Progenitor cell of endocrine pancreas (in vitro differentiated cells): ENCODE results near the gene KRTAP9-6. TPM values are rescaled to one million over a fixed set of nuclear protein-coding genes. Genes with fewer than 3 reads are reported as not detected.
"Not testable (repeated sequence)": the region's sequence is repeated elsewhere in the genome, so short reads cannot be mapped to it uniquely, and the experiment has no call there.

Source experiments
- DNase-seq: peaks from one replicate; pipeline ENCODE4 v3.0.0; 2021; ENCODE audit warnings: low spot score; ENCODE audit not compliant: unreplicated experiment
- H3K27ac Mint-ChIP-seq: 2 replicates; pipeline ENCODE4 v1.8.0; 2021; ENCODE audit warnings: mild to moderate bottlenecking, moderate library complexity, mixed read lengths
- H3K27me3 Mint-ChIP-seq: 2 replicates; pipeline ENCODE4 v1.8.0; 2021; ENCODE audit warnings: mixed read lengths
- H3K36me3 Mint-ChIP-seq: 2 replicates; pipeline ENCODE4 v1.8.0; 2022; ENCODE audit warnings: mixed read lengths; ENCODE audit not compliant: insufficient read depth
- H3K4me1 Mint-ChIP-seq: 2 replicates; pipeline ENCODE4 v1.8.0; 2021; ENCODE audit warnings: low read depth, mixed read lengths
- H3K4me3 Mint-ChIP-seq: 2 replicates; pipeline ENCODE4 v1.8.0; 2021; ENCODE audit warnings: low read depth, mild to moderate bottlenecking, moderate library complexity, mixed read lengths
- H3K9me3 Mint-ChIP-seq: 2 replicates; pipeline ENCODE4 v1.8.0; 2021; ENCODE audit warnings: low read depth, mixed read lengths
- CTCF ChIP-seq: fragments of 200-600 bp; sonication (generic); IDR thresholded peaks from one replicate; pipeline ENCODE4 v1.5.0; 2021; ENCODE audit warnings: antibody characterized with exemption, mild to moderate bottlenecking; ENCODE audit not compliant: unreplicated experiment
- long read RNA-seq: library from polyadenylated mRNA; unstranded; transcript quantifications from one replicate; pipeline ENCODE4 v2.0.0, GENCODE V29; 2020
- total RNA-seq: library from RNA; stranded (reverse); gene quantifications from 2 replicates; pipeline ENCODE4 v1.2.1, GENCODE V29; 2021

KRTAP9-6 gene
- total RNA-seq, result not detected in 2 replicates
- long read RNA-seq, result 0 reads

DNA sequence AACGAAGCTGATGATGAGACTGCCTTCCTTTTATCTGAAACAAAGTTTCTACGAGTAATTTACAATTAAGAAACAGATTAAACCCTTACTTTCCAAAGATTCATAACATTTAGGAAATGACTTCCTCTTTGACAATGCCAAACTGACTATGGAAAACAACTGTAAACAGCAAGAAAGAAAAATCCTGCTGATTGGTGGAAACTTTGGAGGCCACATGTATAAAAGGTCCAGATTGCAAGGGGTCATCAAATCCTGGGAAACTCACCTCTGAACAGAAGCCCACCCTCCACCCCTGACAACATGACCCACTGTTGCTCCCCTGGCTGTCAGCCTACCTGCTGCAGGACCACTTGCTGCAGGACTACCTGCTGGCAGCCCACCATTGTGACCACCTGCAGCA, at the start of gene KRTAP9-6:
KRTAP9-6 (plus strand) TSS at position 301 of the 400 bp plus-strand sequence; CDS start at position 301, 0 bp downstream.
- H3K9me3 Mint-ChIP-seq, result no peaks in the 10 kb centered on the region
- TF ChIP-seq CTCF, result no peak
- no peak within 1 kb of the TSS for H3K27ac Mint-ChIP-seq
- H3K36me3 Mint-ChIP-seq, result no peaks in the 10 kb centered on the region
- no peak within 1 kb of the TSS for H3K4me3 Mint-ChIP-seq
- DNase-seq, result no peak
- H3K4me1 Mint-ChIP-seq, result no peaks in the 10 kb centered on the region
- H3K27me3 Mint-ChIP-seq, result peaks cover 26% of the 10 kb centered on the region

- no peak for DNase-seq
- Mint-ChIP-seq H3K4me3 (no peak overlapping the region), H3K9me3 (peaks cover 9% of the 10 kb centered on the region), H3K27me3 (peaks cover 3% of the 10 kb centered on the region), H3K36me3 (no peaks in the 10 kb centered on the region), H3K27ac (no peak overlapping the region), H3K4me1 (peaks cover 2% of the 10 kb centered on the region)
- no peak for TF ChIP-seq CTCF
Measured at GRCh38 chr17:41215681-41216080, 49.5 kb upstream of the KRTAP9-6 start.

DNA sequence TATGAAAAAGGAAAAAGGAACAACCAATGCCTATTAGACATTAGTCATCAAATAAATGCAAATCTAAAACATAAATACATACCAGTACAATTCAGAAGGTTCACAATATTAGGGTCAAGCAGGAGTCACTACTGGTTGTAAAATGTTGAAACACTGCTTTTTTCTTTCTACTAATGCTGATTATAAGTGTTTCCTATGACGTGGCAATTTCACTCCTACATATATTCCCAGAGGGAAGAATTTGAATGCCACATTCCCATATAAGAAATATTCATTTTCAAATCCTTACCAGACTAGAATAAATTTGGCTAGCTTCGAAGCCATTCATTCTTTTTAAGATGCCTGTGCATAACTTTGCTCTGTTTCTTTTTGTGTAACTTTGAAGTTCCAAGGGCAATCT, 41.4 kb upstream of the KRTAP9-6 start:
- Mint-ChIP-seq H3K9me3 (peaks cover 10% of the 10 kb centered on the region), H3K27ac (no peak overlapping the region), H3K4me3 (no peak overlapping the region), H3K27me3 (peaks cover 8% of the 10 kb centered on the region), H3K36me3 (no peaks in the 10 kb centered on the region), H3K4me1 (no peaks in the 10 kb centered on the region)
- no peak for TF ChIP-seq CTCF
- DNase-seq, result no peak

DNA sequence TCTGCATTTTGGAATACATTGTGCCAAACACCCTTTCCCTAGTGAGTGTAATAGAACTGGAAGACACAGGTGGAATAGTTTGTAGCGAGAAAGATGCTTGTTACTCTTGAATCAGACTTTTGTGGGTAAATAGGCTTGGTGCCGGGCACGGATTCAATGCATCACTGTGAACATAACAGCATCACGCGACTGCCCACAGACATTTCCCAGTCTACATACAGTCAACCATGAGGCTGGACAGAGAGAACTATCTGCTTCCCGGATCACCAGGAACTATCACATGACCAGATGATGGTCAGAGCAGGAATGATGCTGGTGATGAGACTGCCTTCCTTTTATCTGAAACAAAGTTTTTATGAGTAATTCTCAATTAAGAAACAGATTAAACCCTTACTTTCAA, 39.1 kb upstream of the KRTAP9-6 start:
- Mint-ChIP-seq H3K27ac (no peak overlapping the region), H3K4me1 (no peaks in the 10 kb centered on the region), H3K27me3 (peaks cover 19% of the 10 kb centered on the region), H3K4me3 (no peak overlapping the region), H3K36me3 (no peaks in the 10 kb centered on the region), H3K9me3 (no peaks in the 10 kb centered on the region)
- no peak for DNase-seq
- TF ChIP-seq CTCF, result no peak

DNA sequence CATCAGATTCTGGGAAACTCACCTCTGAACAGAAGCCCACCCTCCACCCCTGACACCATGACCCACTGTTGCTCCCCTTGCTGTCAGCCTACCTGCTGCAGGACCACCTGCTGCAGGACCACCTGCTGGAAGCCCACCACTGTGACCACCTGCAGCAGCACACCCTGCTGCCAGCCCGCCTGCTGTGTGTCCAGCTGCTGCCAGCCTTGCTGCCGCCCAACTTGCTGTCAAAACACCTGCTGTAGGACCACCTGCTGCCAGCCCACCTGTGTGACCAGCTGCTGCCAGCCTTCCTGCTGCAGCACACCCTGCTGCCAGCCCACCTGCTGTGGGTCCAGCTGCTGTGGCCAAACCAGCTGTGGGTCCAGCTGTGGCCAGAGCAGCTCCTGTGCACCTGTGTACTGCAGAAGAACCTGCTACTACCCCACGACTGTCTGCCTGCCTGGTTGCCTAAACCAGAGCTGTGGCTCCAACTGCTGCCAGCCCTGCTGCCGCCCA, 38.5 kb upstream of the KRTAP9-6 start, which contains the start of gene KRTAP9-2:
KRTAP9-2 (plus strand) TSS at position 51 of the 498 bp plus-strand sequence; CDS start at position 58, 7 bp downstream.
- not testable (repeated sequence) for H3K36me3 Mint-ChIP-seq, DNase-seq, H3K27ac Mint-ChIP-seq, H3K9me3 Mint-ChIP-seq, H3K4me1 Mint-ChIP-seq, H3K4me3 Mint-ChIP-seq
- peaks cover 20% of the 10 kb centered on the region for H3K27me3 Mint-ChIP-seq

DNA sequence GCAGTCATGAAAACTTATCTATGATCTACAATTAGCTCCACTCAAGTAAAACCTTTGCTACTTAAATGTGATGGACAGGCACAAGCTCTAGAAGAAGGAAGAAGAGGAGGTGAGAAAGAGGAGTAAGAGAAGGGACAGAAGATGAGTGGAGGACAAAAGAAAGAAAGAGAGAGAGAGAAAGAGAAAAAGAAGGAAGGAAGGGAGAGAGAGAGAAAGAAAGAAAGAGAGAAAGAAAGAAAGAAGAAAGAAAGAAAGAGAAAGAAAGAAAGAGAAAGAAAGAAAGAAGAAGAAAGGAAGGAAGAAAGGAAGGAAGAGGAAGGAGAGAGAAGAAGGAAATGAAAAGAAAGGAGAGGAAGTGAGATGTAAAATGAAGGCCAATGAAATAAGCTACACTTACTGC, 35.1 kb upstream of the KRTAP9-6 start:
- Mint-ChIP-seq H3K4me1 (no peaks in the 10 kb centered on the region), H3K27me3 (peaks cover 40% of the 10 kb centered on the region), H3K27ac (no peak overlapping the region), H3K4me3 (no peak overlapping the region), H3K9me3 (no peaks in the 10 kb centered on the region), H3K36me3 (no peaks in the 10 kb centered on the region)
- no peak for DNase-seq
- TF ChIP-seq CTCF, result no peak
